ENCODE measurements around the gene WWOX.
A peak's percentile ranks its signal among the peaks of the same experiment; 100 is the strongest.

DNA sequence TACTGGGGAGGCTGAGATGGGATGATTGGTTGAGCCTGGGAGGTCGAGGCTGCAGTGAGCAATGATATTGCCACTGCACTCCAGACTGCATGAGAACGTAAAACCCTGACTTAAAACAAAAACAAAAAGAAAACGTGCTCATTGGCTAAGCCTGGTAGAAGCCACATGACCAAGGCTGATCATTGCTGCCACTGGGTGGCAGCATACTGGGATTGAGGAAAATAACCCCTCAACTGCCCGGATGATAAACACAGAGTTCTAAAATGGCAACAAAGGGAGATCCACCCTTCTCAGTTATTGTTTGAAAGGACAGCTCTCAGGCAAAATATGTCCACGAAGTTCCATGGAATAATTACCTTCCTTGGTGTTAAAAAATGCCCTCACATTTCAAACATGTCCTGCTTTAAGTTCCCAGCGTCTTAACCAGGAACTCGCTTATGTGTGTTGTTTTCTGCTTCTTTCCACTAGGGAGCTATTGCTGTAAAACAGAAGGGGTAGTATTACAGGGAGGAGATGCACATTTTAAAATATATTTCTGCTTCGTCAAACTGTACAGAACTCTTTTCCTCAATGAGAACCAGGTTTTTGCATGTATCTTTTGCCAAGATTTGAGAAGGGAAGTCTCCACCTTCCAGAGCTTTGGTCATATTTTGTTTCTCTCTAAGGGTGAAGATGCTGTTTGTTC, 825.8 kb downstream of the WWOX start:
- TF ChIP-seq JUNB (CRISPR knock-in tag; IDR thresholded peaks at IDR 0.05; ENCODE audit: borderline replicate concordance) (no peak), ZNF644 (CRISPR knock-in tag; IDR thresholded peaks at IDR 0.05; ENCODE audit: low read depth) (0 out of 2 replicates have a peak, but pooled peaks have one; percentile 28), TCF7 (IDR thresholded peaks at IDR 0.05; ENCODE audit: low read depth) (no peak), FOXJ3 (CRISPR knock-in tag; IDR thresholded peaks at IDR 0.05; ENCODE audit: borderline replicate concordance) (no peak), ZSCAN25 (CRISPR knock-in tag; IDR thresholded peaks at IDR 0.05) (no peak), DMTF1 (CRISPR knock-in tag; IDR thresholded peaks at IDR 0.05) (no peak), UBTF (CRISPR knock-in tag; IDR thresholded peaks at IDR 0.05) (no peak), CBX2 (IDR thresholded peaks at IDR 0.05; ENCODE audit: low read depth, low read length) (no peak), CBX2 (CRISPR knock-in tag; IDR thresholded peaks at IDR 0.05; ENCODE audit: low read depth) (no peak), EZH2 (conservative IDR thresholded peaks at IDR 0.05; ENCODE audit: low read depth, low read length) (no peak), RFX1 (IDR thresholded peaks at IDR 0.05) (no peak), KAT8 (CRISPR knock-in tag; IDR thresholded peaks at IDR 0.05) (0 out of 2 replicates have a peak, but pooled peaks have one; percentile 22), SIN3A (IDR thresholded peaks at IDR 0.05; ENCODE audit: borderline replicate concordance, low read depth, low read length) (no peak)
- TF ChIP-seq, protein P1, sequence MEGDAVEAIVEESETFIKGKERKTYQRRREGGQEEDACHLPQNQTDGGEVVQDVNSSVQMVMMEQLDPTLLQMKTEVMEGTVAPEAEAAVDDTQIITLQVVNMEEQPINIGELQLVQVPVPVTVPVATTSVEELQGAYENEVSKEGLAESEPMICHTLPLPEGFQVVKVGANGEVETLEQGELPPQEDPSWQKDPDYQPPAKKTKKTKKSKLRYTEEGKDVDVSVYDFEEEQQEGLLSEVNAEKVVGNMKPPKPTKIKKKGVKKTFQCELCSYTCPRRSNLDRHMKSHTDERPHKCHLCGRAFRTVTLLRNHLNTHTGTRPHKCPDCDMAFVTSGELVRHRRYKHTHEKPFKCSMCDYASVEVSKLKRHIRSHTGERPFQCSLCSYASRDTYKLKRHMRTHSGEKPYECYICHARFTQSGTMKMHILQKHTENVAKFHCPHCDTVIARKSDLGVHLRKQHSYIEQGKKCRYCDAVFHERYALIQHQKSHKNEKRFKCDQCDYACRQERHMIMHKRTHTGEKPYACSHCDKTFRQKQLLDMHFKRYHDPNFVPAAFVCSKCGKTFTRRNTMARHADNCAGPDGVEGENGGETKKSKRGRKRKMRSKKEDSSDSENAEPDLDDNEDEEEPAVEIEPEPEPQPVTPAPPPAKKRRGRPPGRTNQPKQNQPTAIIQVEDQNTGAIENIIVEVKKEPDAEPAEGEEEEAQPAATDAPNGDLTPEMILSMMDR (CRISPR knock-in tag; IDR thresholded peaks at IDR 0.05): peak; percentile 63
